ENCODE measurements around the gene HSP90AA1. TPM values are rescaled to one million over a fixed set of nuclear protein-coding genes. Genes with fewer than 3 reads are reported as not detected.

Gene HSP90AA1
- total RNA-seq, 1 experiment from 2014 or later = 1,931 TPM

- no peak overlapping the region for H3K4me3 ChIP-seq
- no TSS peak for BruUV-seq (replicated peaks)
- H3K27ac ChIP-seq = no peak overlapping the region
- H3K79me2 ChIP-seq (ENCODE audit: low read depth) = peaks cover 7% of the 10 kb centered on the region
- H2AFZ ChIP-seq = no peak overlapping the region
- no peaks in the 10 kb centered on the region for H4K20me1 ChIP-seq (ENCODE audit: insufficient read depth)
- intact Hi-C loops (cut with micrococcal nuclease; ENCODE audit: unreplicated experiment) = no loop called here
- DNase-seq = no peak
- no peaks in the 10 kb centered on the region for H3K9me3 ChIP-seq (ENCODE audit: insufficient read depth, low read depth)
- no peaks in the 10 kb centered on the region for H3K9me2 ChIP-seq (ENCODE audit: insufficient read depth)
- H3K4me2 ChIP-seq = no peak overlapping the region
- ChIA-PET POLR2A (ENCODE audit: unreplicated experiment) (interaction anchor here (0.6 kb wide), 1 partner anchor 100 kb away, joined by 5 read pairs; no protein-coding TSS in a partner anchor), CTCF (no interaction called here)
- no peak for TF ChIP-seq CTCF (conservative IDR thresholded peaks at IDR 0.05)
- no peak for TF ChIP-seq EZH2 (IDR thresholded peaks at IDR 0.05; ENCODE audit: low read depth)
- H3K27me3 ChIP-seq (ENCODE audit: insufficient read depth, low read depth) = no peaks in the 10 kb centered on the region
- peaks cover 12% of the 10 kb centered on the region; the same call in 1 of the 2 replicates for H3F3A ChIP-seq (ENCODE audit: insufficient read depth, low read depth)
- H3K4me1 ChIP-seq (replicated peaks; ENCODE audit: insufficient read depth) = peaks cover 8% of the 10 kb centered on the region
- H3K36me3 ChIP-seq (ENCODE audit: low read depth) = no peaks in the 10 kb centered on the region
Measured at GRCh38 chr14:102131741-102132140, 44.9 kb upstream of the HSP90AA1 start.

- TSS peak; percentile 51 for BruUV-seq (replicated peaks)
- no peak for DNase-seq
- no peaks in the 10 kb centered on the region for H3K9me3 ChIP-seq (ENCODE audit: insufficient read depth, low read depth)
- no peak for TF ChIP-seq CTCF (conservative IDR thresholded peaks at IDR 0.05)
- TF ChIP-seq EZH2 (IDR thresholded peaks at IDR 0.05; ENCODE audit: low read depth) = no peak
- ChIA-PET POLR2A (ENCODE audit: unreplicated experiment) (interaction anchor here (0.6 to 1.0 kb wide), 6 partner anchors 29 to 801 kb away, joined by 4 to 14 read pairs (median 8); no protein-coding TSS in a partner anchor), CTCF (interaction anchor here (0.6 to 0.7 kb wide), 2 partner anchors 57 to 103 kb away, joined by 3 to 10 read pairs; no protein-coding TSS in a partner anchor)
- H3K4me2 ChIP-seq = peak overlapping the region; percentile 65
- no peaks in the 10 kb centered on the region for H4K20me1 ChIP-seq (ENCODE audit: insufficient read depth)
- H3K27me3 ChIP-seq (ENCODE audit: insufficient read depth, low read depth) = no peaks in the 10 kb centered on the region
- no peaks in the 10 kb centered on the region for H3K36me3 ChIP-seq (ENCODE audit: low read depth)
- no peak overlapping the region for H2AFZ ChIP-seq
- H3K4me1 ChIP-seq (replicated peaks; ENCODE audit: insufficient read depth) = peaks cover 36% of the 10 kb centered on the region
- peaks cover 40% of the 10 kb centered on the region for H3F3A ChIP-seq (ENCODE audit: insufficient read depth, low read depth)
- H3K4me3 ChIP-seq = no peak overlapping the region
- peaks cover 3% of the 10 kb centered on the region; the same call in 1 of the 2 replicates for H3K79me2 ChIP-seq (ENCODE audit: low read depth)
- no peaks in the 10 kb centered on the region for H3K9me2 ChIP-seq (ENCODE audit: insufficient read depth)
- peak overlapping the region; percentile 72 for H3K27ac ChIP-seq
- intact Hi-C loops (cut with micrococcal nuclease; ENCODE audit: unreplicated experiment) = loop anchor here (1.0 kb wide), 1 partner anchor 30 kb away; no protein-coding TSS in a partner anchor
Measured at GRCh38 chr14:102126807-102127455, 40.1 kb upstream of the HSP90AA1 start.

- no peaks in the 10 kb centered on the region for H3K27me3 ChIP-seq (ENCODE audit: insufficient read depth, low read depth)
- peaks cover 3% of the 10 kb centered on the region; the same call in 1 of the 2 replicates for H3K79me2 ChIP-seq (ENCODE audit: low read depth)
- H2AFZ ChIP-seq = 0 out of 2 replicates have a peak overlapping the region, but pooled peaks have one; percentile 0
- peak overlapping the region; percentile 65 for H3K4me2 ChIP-seq
- DNase-seq = peak; percentile 25 to 97
- peak overlapping the region; percentile 72 for H3K27ac ChIP-seq
- BruUV-seq (replicated peaks) = no TSS peak
- no peaks in the 10 kb centered on the region for H3K9me3 ChIP-seq (ENCODE audit: insufficient read depth, low read depth)
- POLR2A ChIA-PET (ENCODE audit: unreplicated experiment) = interaction anchor here (0.6 to 1.0 kb wide), 7 partner anchors 28 to 394 kb away, joined by 3 to 11 read pairs (median 5); no protein-coding TSS in a partner anchor
- peaks cover 45% of the 10 kb centered on the region for H3F3A ChIP-seq (ENCODE audit: insufficient read depth, low read depth)
- H3K36me3 ChIP-seq (ENCODE audit: low read depth) = no peaks in the 10 kb centered on the region
- TF ChIP-seq EZH2 (IDR thresholded peaks at IDR 0.05; ENCODE audit: low read depth) = no peak
- no peak for TF ChIP-seq CTCF (conservative IDR thresholded peaks at IDR 0.05)
- CTCF ChIA-PET = interaction anchor here (0.7 to 1.0 kb wide), 3 partner anchors 13 to 53 kb away, joined by 3 to 12 read pairs (median 3); no protein-coding TSS in a partner anchor
- peak overlapping the region; percentile 14 for H3K4me3 ChIP-seq
- H4K20me1 ChIP-seq (ENCODE audit: insufficient read depth) = no peaks in the 10 kb centered on the region
- H3K9me2 ChIP-seq (ENCODE audit: insufficient read depth) = no peaks in the 10 kb centered on the region
- peaks cover 36% of the 10 kb centered on the region for H3K4me1 ChIP-seq (replicated peaks; ENCODE audit: insufficient read depth)
- intact Hi-C loops (cut with micrococcal nuclease; ENCODE audit: unreplicated experiment) = no loop called here
Measured at GRCh38 chr14:102125546-102125945, 38.7 kb upstream of the HSP90AA1 start.
